GM19395 (cell line): ENCODE measurements around the gene SCRN3.
"Not testable (repeated sequence)": the region's sequence is repeated elsewhere in the genome, so short reads cannot be mapped to it uniquely, and the experiment has no call there.

Experiments used
- ATAC-seq: cut with Tn5 transposase; IDR thresholded peaks from one replicate; pipeline ENCODE4 v1.9.1; 2021; ENCODE audit warnings: mild to moderate bottlenecking, moderate library complexity; ENCODE audit not compliant: unreplicated experiment

The SCRN3 gene

GRCh38 chr2:174395284-174395968 lies at the start of gene SCRN3:
TSS of gene SCRN3 (plus strand) at chr2:174395730. CDS start at chr2:174398284, 2,554 bp downstream.
- peak; percentile 97 for ATAC-seq

- ATAC-seq = no peak
Measured at GRCh38 chr2:174350018-174350417, 45.5 kb upstream of the SCRN3 start.

- ATAC-seq = no peak
Measured at GRCh38 chr2:174350593-174351181, 44.8 kb upstream of the SCRN3 start.

GRCh38 chr2:174353004-174353403 lies 42.5 kb upstream of the SCRN3 start:
- no peak for ATAC-seq

GRCh38 chr2:174356347-174356746 lies 39.2 kb upstream of the SCRN3 start:
- ATAC-seq = no peak

- ATAC-seq = not testable (repeated sequence)
Measured at GRCh38 chr2:174359663-174360062, 35.9 kb upstream of the SCRN3 start.

GRCh38 chr2:174362949-174363348 lies 32.6 kb upstream of the SCRN3 start:
- ATAC-seq = no peak

- not testable (repeated sequence) for ATAC-seq
Measured at GRCh38 chr2:174363492-174364225, 31.9 kb upstream of the SCRN3 start.

- no peak for ATAC-seq
Measured at GRCh38 chr2:174364628-174365027, 30.9 kb upstream of the SCRN3 start.

- ATAC-seq = no peak
Measured at GRCh38 chr2:174365571-174365970, 30.0 kb upstream of the SCRN3 start.

- ATAC-seq = no peak
Measured at GRCh38 chr2:174368691-174369090, 26.8 kb upstream of the SCRN3 start.

GRCh38 chr2:174376967-174377366 lies 18.6 kb upstream of the SCRN3 start:
- ATAC-seq = no peak

GRCh38 chr2:174383796-174384195 lies 11.7 kb upstream of the SCRN3 start:
- no peak for ATAC-seq

GRCh38 chr2:174385201-174385600 lies 10.3 kb upstream of the SCRN3 start:
- ATAC-seq = no peak

GRCh38 chr2:174388706-174389105 lies 6.8 kb upstream of the SCRN3 start:
- not testable (repeated sequence) for ATAC-seq

GRCh38 chr2:174389542-174389941 lies 6.0 kb upstream of the SCRN3 start:
- no peak for ATAC-seq

- not testable (repeated sequence) for ATAC-seq
Measured at GRCh38 chr2:174390303-174390702, 5.2 kb upstream of the SCRN3 start.

GRCh38 chr2:174392706-174393105 lies 2.8 kb upstream of the SCRN3 start:
- ATAC-seq = no peak

GRCh38 chr2:174395969-174396630 lies 570 bp downstream of the SCRN3 start:
- ATAC-seq = peak; percentile 33

GRCh38 chr2:174397773-174398172 lies 2.2 kb downstream of the SCRN3 start:
- ATAC-seq = no peak

- ATAC-seq = no peak
Measured at GRCh38 chr2:174399171-174399570, 3.6 kb downstream of the SCRN3 start.
